Stimulated activated CD4-positive, alpha-beta T cell treated with anti-CD3 and anti-CD28 coated beads, Interleukin-2, amount 100 ng/mL, for 4 hours (primary cell): ENCODE data around the gene PRPF40A.
A peak's percentile ranks its signal among the peaks of the same experiment; 100 is the strongest.
"Not testable (repeated sequence)": the region's sequence is repeated elsewhere in the genome, so short reads cannot be mapped to it uniquely, and the experiment has no call there.

Source experiments
- DNase-seq: peaks from one replicate; pipeline ENCODE4 v3.0.0-alpha.2; 2020; ENCODE audit warnings: low read depth

Gene PRPF40A

GRCh38 chr2:152717228-152718075, at the start of gene PRPF40A:
PRPF40A (minus strand) TSS chr2:152717461; CDS start chr2:152717439, 22 bp downstream.
- DNase-seq = peak; percentile 98

- no peak for DNase-seq
Measured at GRCh38 chr2:152766928-152767327, 49.7 kb upstream of the PRPF40A start.

- no peak for DNase-seq
Measured at GRCh38 chr2:152763651-152764050, 46.4 kb upstream of the PRPF40A start.

- DNase-seq = not testable (repeated sequence)
Measured at GRCh38 chr2:152763208-152763607, 45.9 kb upstream of the PRPF40A start.

GRCh38 chr2:152762202-152762601, 44.9 kb upstream of the PRPF40A start:
- DNase-seq = no peak

GRCh38 chr2:152761214-152761613, 44.0 kb upstream of the PRPF40A start:
- DNase-seq = no peak

GRCh38 chr2:152759290-152760072, 42.2 kb upstream of the PRPF40A start:
- DNase-seq = no peak

- DNase-seq = no peak
Measured at GRCh38 chr2:152755029-152755428, 37.8 kb upstream of the PRPF40A start.

- DNase-seq = not testable (repeated sequence)
Measured at GRCh38 chr2:152747751-152748150, 30.5 kb upstream of the PRPF40A start.

GRCh38 chr2:152743002-152743401, 25.7 kb upstream of the PRPF40A start:
- no peak for DNase-seq

GRCh38 chr2:152740743-152741328, 23.6 kb upstream of the PRPF40A start:
- DNase-seq = no peak

- not testable (repeated sequence) for DNase-seq
Measured at GRCh38 chr2:152739705-152740104, 22.4 kb upstream of the PRPF40A start.

- DNase-seq = no peak
Measured at GRCh38 chr2:152738438-152738837, 21.2 kb upstream of the PRPF40A start.

GRCh38 chr2:152737509-152737908, 20.2 kb upstream of the PRPF40A start:
- DNase-seq = not testable (repeated sequence)

- no peak for DNase-seq
Measured at GRCh38 chr2:152730591-152731333, 13.5 kb upstream of the PRPF40A start.

GRCh38 chr2:152729844-152730243, 12.6 kb upstream of the PRPF40A start:
- no peak for DNase-seq

- DNase-seq = no peak
Measured at GRCh38 chr2:152723918-152724317, 6.7 kb upstream of the PRPF40A start.

GRCh38 chr2:152722639-152723038, 5.4 kb upstream of the PRPF40A start:
- not testable (repeated sequence) for DNase-seq

GRCh38 chr2:152720794-152721193, 3.5 kb upstream of the PRPF40A start:
- no peak for DNase-seq

- DNase-seq = no peak
Measured at GRCh38 chr2:152718909-152719645, 1.8 kb upstream of the PRPF40A start.
